ENCODE data around the gene MINK1. TPM values are rescaled to one million over a fixed set of nuclear protein-coding genes. Genes with fewer than 3 reads are reported as not detected.

Gene MINK1
- total RNA-seq, 1 experiment from 2014 or later: 105 TPM

GRCh38 chr17:4839221-4839620 is 6.1 kb downstream of the MINK1 start (continued):
- TF ChIP-seq ESRRA (CRISPR knock-in tag; IDR thresholded peaks at IDR 0.05; ENCODE audit: borderline replicate concordance) (no peak), PRDM15 (CRISPR knock-in tag; IDR thresholded peaks at IDR 0.05) (no peak), ZNF138 (CRISPR knock-in tag; conservative IDR thresholded peaks at IDR 0.05) (no peak), ZNF671 (CRISPR knock-in tag; IDR thresholded peaks at IDR 0.05) (no peak), IRF1 (CRISPR knock-in tag; IDR thresholded peaks at IDR 0.05) (no peak), FOXK1 (CRISPR knock-in tag; IDR thresholded peaks at IDR 0.05) (no peak), RELA (CRISPR knock-in tag; IDR thresholded peaks at IDR 0.05; ENCODE audit: borderline replicate concordance) (no peak), ELF4 (CRISPR knock-in tag; IDR thresholded peaks at IDR 0.05; ENCODE audit: low read depth) (no peak), HMGXB4 (CRISPR knock-in tag; IDR thresholded peaks at IDR 0.05) (no peak), ZNF317 (CRISPR knock-in tag; IDR thresholded peaks at IDR 0.05; ENCODE audit: borderline replicate concordance, low read depth) (no peak)

GRCh38 chr17:4839965-4840892 is 7.1 kb downstream of the MINK1 start:
- ATAC-seq: no peak

More at GRCh38 chr17:4839965-4840892, 7.1 kb downstream of the MINK1 start:
- no peaks in the 10 kb centered on the region for H3K36me3 Mint-ChIP-seq
- H3K27ac Mint-ChIP-seq: peak overlapping the region; percentile 4
- no peaks in the 10 kb centered on the region for H3K9me3 Mint-ChIP-seq
- POLR2A ChIA-PET: interaction anchor here (0.5 kb wide), 1 partner anchor 10 kb away, joined by 3 read pairs; no protein-coding TSS in a partner anchor
- no peak for DNase-seq (ENCODE audit: low spot score)
- peaks cover 30% of the 10 kb centered on the region for H3K4me1 Mint-ChIP-seq
- no peak overlapping the region for H3K4me3 Mint-ChIP-seq
- CTCF ChIA-PET: interaction anchor here (0.9 kb wide), 1 partner anchor 41 kb away, joined by 4 read pairs; no protein-coding TSS in a partner anchor
- H3K27me3 Mint-ChIP-seq (ENCODE audit: low read depth): no peaks in the 10 kb centered on the region
- no peak for TF ChIP-seq GABPB1 (CRISPR knock-in tag; IDR thresholded peaks at IDR 0.05)
- TF ChIP-seq TCF7 (CRISPR knock-in tag; IDR thresholded peaks at IDR 0.05; ENCODE audit: low read depth): no peak
- TF ChIP-seq ELF4 (CRISPR knock-in tag; IDR thresholded peaks at IDR 0.05; ENCODE audit: low read depth): no peak
- TF ChIP-seq MAX (CRISPR knock-in tag; IDR thresholded peaks at IDR 0.05): no peak
- no peak for TF ChIP-seq RELA (CRISPR knock-in tag; IDR thresholded peaks at IDR 0.05; ENCODE audit: borderline replicate concordance)
- no peak for TF ChIP-seq SOX15 (CRISPR knock-in tag; IDR thresholded peaks at IDR 0.05)
- no peak for TF ChIP-seq PREB (CRISPR knock-in tag; IDR thresholded peaks at IDR 0.05; ENCODE audit: borderline replicate concordance)
- no peak for TF ChIP-seq ZNF396 (CRISPR knock-in tag; IDR thresholded peaks at IDR 0.05; ENCODE audit: borderline replicate concordance)
- no peak for TF ChIP-seq ATF1 (CRISPR knock-in tag; IDR thresholded peaks at IDR 0.05)
- no peak for TF ChIP-seq TEAD4 (CRISPR knock-in tag; IDR thresholded peaks at IDR 0.05)
- TF ChIP-seq ZNF671 (CRISPR knock-in tag; IDR thresholded peaks at IDR 0.05): no peak

Data from WTC11 (cell line).